GM19463 (cell line): ENCODE data around the gene FDCSP.
"Not testable (repeated sequence)": the region's sequence is repeated elsewhere in the genome, so short reads cannot be mapped to it uniquely, and the experiment has no call there.

Experiments used
- ATAC-seq: cut with Tn5 transposase; IDR thresholded peaks from one replicate; pipeline ENCODE4 v1.9.1; 2021; ENCODE audit warnings: mild to moderate bottlenecking, moderate library complexity; ENCODE audit not compliant: unreplicated experiment

Gene FDCSP

DNA sequence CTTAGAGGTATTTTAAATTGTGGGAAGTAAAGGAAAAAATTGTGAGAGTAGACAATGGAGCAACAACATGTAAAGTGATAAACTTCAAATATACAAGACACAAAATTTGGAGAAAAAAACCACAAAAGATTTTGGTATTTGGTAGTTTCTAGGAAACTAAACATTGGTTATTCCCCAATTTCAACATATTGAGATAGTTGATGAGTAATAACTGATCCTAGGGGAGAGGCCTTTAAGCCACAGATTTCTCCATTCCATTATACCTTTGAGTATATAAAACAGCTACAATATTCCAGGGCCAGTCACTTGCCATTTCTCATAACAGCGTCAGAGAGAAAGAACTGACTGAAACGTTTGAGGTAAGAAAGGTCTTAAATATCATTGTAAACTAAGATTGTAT, at the start of gene FDCSP:
FDCSP (plus strand) TSS at position 301 of the 400 bp plus-strand sequence. CDS start 5,071 bp downstream, outside the sequence.
- ATAC-seq: no peak

DNA sequence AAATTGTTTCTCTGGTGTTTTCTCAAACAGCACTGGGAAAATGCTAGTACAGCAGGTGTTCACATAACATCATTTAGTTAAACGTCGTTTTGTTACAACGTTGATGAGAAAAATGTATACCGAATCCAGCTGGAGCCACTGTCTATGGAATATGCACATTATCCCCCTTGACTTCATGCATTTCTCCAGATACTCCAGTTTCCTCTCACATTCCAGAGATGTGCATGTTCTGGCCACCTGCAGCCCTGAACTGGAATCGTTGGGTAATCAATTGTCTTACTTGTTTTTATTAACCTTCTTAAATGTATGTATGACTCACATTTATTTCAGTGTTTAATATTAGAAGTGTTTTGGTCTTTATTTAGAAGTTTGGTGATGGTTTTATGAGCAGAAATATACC, 48.8 kb upstream of the FDCSP start:
- ATAC-seq: no peak

DNA sequence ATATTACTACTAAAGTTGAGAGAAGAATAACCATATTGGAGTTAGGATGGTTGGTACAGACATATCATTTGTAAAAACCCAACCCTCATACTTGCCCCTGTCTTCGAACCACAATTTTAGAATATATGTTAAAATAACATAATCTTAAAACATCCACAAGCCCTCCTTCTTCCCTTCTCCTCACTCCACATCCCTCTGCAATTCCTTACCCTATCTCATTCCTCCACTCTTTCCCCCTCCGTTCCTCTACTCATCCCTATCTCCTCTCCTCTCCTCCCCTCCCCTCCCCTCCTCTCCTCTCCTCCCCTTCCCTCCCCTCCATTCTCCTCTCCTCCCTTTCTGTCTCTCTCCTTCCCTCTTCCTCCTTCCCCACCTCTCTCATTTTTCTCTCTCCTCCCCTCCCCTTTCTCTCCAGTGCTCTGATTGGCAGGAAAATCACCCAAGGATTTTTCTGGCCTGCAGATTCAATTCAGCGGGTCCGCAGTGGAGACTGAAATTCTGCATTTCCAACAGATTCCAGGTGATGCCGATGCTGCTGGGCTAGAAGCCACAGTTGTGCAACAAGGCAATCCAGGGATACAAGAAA, 47.8 kb upstream of the FDCSP start:
- no peak for ATAC-seq

DNA sequence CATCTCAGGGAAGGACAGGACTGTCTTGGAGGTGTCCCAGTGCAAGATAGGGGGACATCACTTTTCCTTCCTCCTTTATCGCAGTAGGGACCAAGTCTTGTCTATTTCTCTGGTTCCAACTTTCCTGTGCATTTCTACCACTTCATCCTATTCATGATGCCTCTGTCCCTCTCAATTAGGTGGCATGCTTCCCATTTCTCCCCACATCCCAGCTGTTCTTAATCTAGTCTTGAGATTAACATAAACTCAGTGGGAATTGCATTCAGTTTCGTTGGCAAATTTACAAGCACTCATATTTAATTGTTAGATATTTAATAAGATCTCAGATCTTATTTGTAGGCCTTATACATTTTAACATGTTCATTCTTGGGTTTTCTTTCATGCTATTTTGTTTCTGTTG, 46.1 kb upstream of the FDCSP start:
- ATAC-seq: no peak

DNA sequence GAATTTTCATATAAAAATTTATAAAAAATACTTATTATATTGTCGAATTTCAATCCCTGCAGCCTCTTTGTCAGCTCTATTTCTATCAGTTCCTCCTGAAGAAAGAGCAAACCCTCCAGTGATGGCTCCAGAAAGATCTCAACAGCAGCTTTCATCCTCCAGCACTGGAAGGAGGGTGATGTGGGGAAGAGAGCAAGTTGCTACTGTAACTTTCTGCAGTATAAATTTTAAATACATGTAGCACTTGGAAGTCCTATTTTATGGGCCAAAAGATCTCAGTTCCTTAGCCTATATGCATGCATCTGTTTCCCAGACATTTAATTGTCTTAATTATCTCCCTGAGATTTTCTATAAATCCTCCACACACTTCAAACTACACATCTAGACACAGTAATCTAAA, 44.1 kb upstream of the FDCSP start:
- ATAC-seq: no peak

DNA sequence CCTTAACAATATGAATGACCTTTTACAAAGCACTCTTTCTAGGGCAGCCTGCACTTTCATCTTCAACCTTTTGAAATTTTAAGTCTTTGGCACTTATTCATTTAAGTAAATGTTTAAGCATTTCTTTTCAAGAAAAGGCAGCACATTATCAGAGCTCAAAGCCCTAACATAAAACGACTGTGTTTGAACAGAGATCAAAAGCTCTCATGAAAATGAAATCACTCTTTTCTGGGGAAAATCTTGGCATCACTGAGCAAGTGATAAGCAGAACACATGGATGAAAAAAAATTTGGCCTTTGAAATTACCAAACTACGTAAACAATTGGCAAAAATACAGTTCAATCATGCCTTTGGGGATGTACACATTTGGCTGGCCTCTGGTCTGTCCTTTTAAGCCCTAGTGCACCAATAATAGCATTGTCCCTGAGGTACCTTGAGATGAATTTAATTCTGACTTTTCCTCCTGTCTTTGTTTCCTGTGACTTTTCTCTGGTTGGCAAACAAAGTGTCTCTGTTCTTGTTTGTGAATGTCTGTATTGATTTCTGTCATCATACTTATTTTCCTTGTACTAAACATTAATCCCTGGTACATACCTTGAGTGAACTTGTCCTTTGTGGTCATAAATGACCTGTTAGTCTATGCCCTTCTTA, 43.3 kb upstream of the FDCSP start:
- ATAC-seq: no peak

DNA sequence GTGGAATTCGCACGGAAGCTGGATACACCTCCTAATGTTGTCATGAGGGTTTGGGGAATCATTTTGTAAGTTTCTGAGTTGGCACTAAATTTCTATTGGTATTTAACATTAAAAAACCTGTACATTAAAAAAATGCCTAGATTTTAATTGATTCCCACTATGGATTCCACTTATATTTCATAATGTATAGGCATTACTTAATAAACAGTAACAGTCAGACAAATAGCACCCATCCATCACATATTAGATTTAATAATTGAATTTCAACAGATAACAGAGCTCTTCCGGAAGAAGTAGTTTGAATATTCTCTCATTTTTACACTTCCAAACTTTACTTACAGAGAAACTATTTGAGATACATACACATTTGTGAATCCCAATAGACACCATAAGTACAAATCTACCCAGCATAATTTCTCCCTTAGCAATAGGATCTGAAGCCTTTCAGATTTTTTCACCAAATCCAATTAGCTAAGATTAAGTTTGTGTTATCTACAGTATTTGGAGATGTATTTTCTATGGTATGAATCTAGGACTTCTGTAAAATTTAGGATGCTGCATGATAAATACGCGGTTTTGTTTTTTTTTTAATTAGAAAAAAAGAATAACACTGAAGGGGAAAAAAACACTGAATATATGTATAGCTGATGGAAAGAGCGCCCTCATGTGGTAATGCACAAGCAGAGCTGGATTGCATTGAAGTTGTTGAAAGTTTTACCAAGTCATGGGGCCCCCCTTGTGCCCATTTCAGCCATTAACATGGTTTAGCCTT, 42.6 kb upstream of the FDCSP start:
- peak; percentile 82 for ATAC-seq

DNA sequence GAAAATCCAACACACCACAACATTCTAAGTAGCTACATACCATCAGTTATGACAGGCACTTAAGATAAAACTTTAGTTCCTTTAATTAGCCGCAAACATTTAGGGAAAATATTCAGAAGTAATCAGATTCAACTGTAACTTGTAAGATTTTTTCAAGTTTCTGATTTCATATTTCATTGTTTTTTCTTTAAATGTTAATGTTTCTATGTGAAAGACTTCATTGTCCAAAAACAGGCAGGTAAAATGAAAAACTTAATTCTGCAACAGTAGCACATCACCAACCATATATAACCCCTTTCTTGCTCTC, 42.0 kb upstream of the FDCSP start:
- no peak for ATAC-seq

DNA sequence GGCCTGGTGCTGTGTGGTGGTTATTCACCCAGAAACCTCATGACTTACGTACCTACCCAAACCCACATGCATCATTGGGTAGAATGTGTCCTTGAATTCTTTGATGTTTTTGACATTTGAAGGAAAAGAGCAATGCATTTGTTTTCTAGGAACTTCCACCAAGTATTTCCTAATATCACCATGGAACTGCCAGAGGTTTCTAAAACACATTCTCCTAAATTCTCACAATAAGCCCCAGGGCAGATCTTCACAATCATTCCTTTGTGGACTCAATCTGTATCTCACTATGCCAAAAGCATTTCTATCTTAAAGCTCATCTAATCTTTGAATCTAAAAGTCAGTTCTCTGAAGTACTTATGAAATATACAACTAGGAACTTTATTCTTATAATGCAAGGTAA, 38.7 kb upstream of the FDCSP start:
- ATAC-seq: no peak

DNA sequence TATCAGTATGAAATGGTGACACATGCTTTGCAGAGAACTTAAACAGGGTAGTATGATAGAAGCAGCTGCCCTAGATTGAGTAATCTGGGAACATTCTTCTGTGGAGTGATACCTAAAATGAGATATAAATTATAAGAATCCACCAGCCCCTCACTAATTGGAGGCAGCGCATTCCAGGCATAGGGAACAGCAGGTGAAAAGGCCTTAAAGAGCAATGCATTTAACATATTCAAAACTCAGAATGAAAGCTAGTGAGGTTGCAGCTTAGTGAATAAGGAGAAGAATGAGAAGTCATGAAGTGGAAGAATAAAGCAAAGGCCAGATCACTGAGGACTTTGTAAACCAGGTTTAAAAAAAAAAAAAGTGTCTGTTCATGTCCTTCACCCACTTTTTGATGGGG, 35.3 kb upstream of the FDCSP start:
- no peak for ATAC-seq

DNA sequence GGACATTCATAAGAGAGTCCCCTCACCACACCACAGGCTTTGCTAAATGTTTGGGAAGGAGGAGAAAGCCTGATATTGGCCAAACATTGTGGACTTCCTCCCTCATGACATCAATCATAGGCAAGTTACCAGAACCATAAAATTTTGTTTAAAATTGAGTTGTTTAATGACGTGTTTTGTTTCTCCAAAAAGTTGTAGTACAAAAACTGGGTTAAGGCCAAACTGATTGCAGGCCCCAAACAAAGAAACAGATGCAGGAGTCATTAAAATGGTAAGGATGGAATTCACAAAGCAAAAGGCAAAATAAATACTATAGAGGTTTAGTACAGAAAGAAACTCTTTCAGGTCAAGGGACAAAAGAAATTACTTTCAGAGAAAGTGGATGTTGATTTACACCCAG, 34.3 kb upstream of the FDCSP start:
- no peak for ATAC-seq

DNA sequence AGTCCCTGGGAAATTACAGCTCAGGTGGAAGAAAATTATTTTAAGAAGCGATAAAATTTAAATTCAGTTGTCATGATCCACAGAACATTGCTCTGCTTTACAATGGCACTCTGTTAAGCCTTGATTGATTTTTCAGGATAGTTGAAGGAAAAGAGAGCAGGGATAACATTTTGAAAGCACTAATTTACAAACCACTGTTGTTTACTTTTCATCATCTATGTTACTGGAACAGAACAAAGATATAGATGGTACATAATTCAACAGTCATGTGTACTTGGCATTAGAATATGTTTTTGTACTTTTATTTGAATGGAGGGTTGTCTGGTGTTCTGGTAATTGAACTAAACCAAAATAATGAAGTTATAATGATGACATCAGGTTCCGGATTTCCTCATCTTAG, 33.0 kb upstream of the FDCSP start:
- ATAC-seq: no peak

DNA sequence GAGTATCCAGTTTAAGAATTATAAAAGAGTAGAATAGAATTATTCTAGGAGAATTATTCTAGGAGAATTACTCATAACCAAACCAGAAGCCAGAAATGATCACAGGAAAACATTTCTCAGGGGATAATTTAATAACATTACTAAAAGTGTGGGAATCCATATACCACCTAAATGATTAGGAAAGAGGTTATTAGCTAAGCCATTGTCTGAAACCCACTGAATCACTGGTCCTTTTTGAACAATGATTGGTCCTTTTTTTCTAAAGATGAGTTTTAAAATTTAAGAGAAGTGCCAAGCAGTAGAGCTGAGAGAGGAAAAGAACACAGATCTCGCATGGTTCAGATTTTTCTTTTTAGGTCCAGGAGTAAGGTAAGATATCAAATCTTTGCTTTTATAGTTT, 30.5 kb upstream of the FDCSP start, which contains the start of gene ODAM:
ODAM (plus strand) TSS at position 301 of the 400 bp plus-strand sequence. CDS start 819 bp downstream, outside the sequence.
- no peak for ATAC-seq

DNA sequence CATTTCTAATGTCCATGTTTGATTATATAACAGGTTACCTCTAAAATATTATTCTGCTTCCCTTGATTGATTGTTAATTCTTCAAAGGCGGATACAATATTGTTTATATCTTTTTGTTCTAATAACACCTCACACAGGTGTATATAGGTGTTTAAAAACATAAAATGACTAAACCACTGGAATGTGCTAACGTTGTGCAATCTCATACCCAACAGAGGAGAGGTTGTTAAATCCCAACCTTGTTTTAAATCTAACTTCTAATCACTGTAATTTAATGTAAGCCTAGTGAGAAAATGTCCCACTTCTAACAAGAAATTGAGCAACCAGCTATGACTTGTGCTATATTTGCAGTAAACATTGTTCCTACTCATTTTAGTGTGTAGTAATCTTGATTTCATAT, 29.1 kb upstream of the FDCSP start:
- no peak for ATAC-seq

DNA sequence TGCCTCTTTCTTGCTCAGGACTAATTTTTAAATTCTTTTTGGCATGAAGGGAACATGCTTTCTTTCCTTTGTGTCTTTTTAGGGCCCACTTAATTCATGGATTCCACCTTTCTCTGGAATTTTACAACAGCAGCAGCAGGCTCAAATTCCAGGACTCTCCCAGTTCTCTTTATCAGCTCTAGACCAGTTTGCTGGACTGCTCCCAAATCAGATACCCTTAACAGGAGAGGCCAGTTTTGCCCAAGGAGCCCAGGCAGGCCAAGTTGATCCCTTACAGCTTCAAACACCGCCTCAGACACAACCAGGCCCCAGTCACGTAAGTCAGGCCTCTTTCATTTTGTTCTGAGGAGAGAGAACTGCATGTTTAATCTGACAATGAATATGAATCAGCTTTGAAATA, 28.1 kb upstream of the FDCSP start:
- no peak for ATAC-seq

DNA sequence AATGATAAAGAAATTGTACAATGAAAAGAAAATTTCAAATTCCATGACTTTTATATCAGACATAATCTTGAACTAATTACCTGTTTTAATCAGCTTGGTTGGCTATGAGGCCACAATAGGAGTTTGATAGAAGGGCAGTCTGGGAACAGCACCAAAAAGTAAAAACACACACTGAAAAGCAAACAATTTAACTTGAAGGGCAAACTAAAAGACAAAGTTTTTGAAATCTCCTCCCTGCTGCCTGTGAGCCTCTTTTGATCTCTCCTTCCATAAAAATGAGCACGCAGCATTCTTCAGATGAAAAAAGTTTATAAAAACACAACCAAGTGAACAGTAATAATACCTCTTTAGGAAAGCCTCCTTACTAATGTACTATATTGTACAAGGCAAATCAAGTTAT, 22.3 kb upstream of the FDCSP start:
- no peak for ATAC-seq

DNA sequence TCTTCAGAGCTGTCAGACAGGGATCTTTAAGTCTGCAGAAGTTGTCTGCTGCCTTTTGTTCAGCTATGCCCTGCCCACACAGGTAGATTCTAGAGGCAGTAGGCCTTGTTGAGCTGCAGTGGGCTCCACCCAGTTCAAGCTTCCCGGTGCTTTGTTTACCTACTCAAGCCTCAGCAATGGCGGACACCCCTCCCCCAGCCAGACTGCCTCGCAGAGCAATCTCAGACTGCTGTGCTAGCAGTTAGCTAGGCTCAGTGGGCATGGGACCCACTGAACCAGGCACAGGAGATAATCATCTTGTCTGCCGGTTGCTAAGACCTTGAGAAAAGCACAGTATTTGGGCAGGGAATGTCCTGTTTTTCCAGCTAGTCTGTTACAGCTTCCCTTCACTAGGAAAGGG, 13.2 kb upstream of the FDCSP start:
- not testable (repeated sequence) for ATAC-seq

DNA sequence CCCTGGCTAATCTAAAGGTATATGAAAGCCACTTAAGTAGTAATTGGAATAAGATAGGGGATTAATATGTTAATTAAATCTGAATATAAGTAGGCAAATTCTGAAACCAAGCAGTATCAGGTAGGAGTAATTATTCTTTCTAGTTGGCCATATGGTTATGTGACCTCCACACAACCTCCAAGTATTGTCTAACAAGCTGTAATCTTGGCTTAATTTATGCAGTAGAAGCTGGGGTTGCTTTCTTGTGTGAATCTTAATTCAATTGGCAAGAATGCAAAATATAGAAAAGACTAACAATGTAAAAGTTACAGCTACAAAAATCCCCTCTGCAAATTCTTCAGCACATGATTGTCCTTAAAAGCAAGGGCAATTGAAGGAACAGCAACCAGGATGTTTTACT, 9.8 kb upstream of the FDCSP start:
- ATAC-seq: not testable (repeated sequence)

DNA sequence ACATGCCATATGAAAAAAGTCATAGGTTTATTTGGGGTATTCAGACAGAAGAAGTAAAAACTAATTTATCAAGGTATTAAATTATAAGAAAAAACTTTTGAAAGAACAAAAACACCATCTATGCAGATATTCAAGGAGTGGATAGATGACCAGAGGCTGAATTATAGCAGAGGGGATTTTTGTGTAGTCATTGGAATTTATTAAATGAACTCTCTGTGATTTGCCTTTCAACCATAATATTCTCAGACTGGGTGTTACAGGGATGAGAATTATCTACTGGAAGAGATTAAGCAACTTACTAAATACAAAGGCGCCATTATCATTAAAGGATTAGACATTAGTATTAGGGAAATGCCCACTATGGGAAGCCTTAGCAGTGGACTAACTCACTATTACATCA, 9.4 kb upstream of the FDCSP start:
- not testable (repeated sequence) for ATAC-seq

DNA sequence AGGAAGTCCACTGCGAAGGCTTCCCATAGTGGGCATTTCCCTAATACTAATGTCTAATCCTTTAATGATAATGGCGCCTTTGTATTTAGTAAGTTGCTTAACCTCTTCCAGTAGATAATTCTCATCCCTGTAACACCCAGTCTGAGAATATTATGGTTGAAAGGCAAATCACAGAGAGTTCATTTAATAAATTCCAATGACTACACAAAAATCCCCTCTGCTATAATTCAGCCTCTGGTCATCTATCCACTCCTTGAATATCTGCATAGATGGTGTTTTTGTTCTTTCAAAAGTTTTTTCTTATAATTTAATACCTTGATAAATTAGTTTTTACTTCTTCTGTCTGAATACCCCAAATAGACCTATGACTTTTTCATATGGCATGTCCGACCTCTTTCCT, 4.5 kb upstream of the FDCSP start:
- not testable (repeated sequence) for ATAC-seq

DNA sequence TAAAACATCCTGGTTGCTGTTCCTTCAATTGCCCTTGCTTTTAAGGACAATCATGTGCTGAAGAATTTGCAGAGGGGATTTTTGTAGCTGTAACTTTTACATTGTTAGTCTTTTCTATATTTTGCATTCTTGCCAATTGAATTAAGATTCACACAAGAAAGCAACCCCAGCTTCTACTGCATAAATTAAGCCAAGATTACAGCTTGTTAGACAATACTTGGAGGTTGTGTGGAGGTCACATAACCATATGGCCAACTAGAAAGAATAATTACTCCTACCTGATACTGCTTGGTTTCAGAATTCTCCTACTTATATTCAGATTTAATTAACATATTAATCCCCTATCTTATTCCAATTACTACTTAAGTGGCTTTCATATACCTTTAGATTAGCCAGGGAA, 4.1 kb upstream of the FDCSP start:
- ATAC-seq: not testable (repeated sequence)

DNA sequence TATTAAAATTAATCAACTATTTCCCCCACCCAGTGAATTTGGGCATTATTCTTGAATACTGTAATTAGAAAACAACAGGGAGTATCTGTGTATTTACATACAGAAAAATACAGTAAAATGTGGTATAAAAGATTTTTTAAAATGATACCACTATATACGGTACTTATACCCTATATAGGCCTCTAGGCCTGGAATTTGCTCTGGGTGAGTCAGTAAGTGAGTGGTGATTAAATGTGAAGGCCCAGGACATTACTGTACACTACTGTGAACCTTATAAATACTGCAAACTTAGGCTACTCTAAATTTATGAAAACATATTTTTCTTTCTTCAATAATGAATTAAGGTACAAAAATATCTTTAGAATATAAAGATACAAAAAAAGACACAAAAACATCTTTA, 10.2 kb downstream of the FDCSP start:
- no peak for ATAC-seq
